NT2/D1 (cell line): Measurements from ENCODE around the gene TMCC2.

ENCODE experiments used
- SUZ12 ChIP-seq: IDR thresholded peaks from 2 replicates; pipeline ENCODE4 v1.6.1; 2011; ENCODE audit not compliant: insufficient read length, insufficient read depth; ENCODE audit errors: extremely low read depth
- ZNF274 ChIP-seq: IDR thresholded peaks from 2 replicates; pipeline ENCODE4 v1.6.1; 2011; ENCODE audit warnings: mild to moderate bottlenecking, low read depth, low read length

GRCh38 chr1:205255941-205256780, 28.4 kb downstream of the TMCC2 start:
- TF ChIP-seq SUZ12 = no peak
- TF ChIP-seq ZNF274 = no peak
